B cell (primary cell): ENCODE measurements around the gene PHRF1. TPM values are rescaled to one million over a fixed set of nuclear protein-coding genes. Genes with fewer than 3 reads are reported as not detected.

Source experiments
- ATAC-seq: fragments of 200-7000 bp; cut with Tn5 transposase; one replicate; pipeline ENCODE4 v1.10.0; 2021; ENCODE audit warnings: low read depth, mild to moderate bottlenecking, moderate number of reproducible peaks, moderate library complexity
- CTCF ChIA-PET: fragments of 350-600 bp; sonication (Branson Sonifier 250); formaldehyde crosslinking; loops from one replicate; lab custom pipeline; 2021; ENCODE audit warnings: antibody characterized with exemption, inconsistent platforms; lab: Charles Lee
- POLR2A ChIA-PET: fragments of 350-600 bp; sonication (Branson Sonifier 250); formaldehyde crosslinking; loops from one replicate; lab custom pipeline; 2021; ENCODE audit warnings: antibody characterized with exemption; lab: Charles Lee
- DNase-seq: peaks from one replicate; pipeline ENCODE4 v3.0.0; 2013
- H2AFZ ChIP-seq: 2 replicates; pipeline ENCODE4 v1.6.1; 2012; ENCODE audit warnings: mild to moderate bottlenecking, low read depth, low read length; ENCODE audit not compliant: insufficient read depth, poor library complexity, severe bottlenecking
- H3K27ac ChIP-seq, 2 donors: 1 replicate in 1 of 2; 2 replicates in 1 of 2; pipeline ENCODE4 v1.5.1; 2012 to 2013; ENCODE audit warnings: low read length in 2 of 2, mild to moderate bottlenecking in 2 of 2, moderate library complexity in 1 of 2
- H3K27me3 ChIP-seq, 4 experiments: fragments of 200-600 bp in 1 of 4; sonication (generic) in 1 of 4; replicated peaks in 1 of 4; 1 replicate in 2 of 4; 2 replicates in 2 of 4; pipeline versions ENCODE4 v1.6.1 to v1.7.0; 2013 to 2016; ENCODE audit warnings: low read length in 3 of 4, mild to moderate bottlenecking in 2 of 4, mixed read lengths in 1 of 4, moderate library complexity in 1 of 4; ENCODE audit not compliant: insufficient read depth in 4 of 4, control insufficient read depth in 3 of 4; ENCODE audit errors: control extremely low read depth in 1 of 4
- H3K36me3 ChIP-seq, 2 experiments: replicated peaks in 1 of 2; 1 replicate in 1 of 2; 2 replicates in 1 of 2; pipeline versions ENCODE4 v1.6.1 to v1.7.1; 2013; ENCODE audit warnings: low read length in 1 of 2; ENCODE audit not compliant: insufficient read depth in 2 of 2, control insufficient read depth in 1 of 2; ENCODE audit errors: control extremely low read depth in 1 of 2, extremely low read depth in 1 of 2
- H3K4me1 ChIP-seq, 2 donors: fragments of 200-600 bp in 1 of 2; sonication (generic) in 1 of 2; 1 replicate in 1 of 2; 2 replicates in 1 of 2; pipeline versions ENCODE4 v1.5.1 to v1.6.1; 2013 to 2017; ENCODE audit warnings: low read length in 2 of 2; ENCODE audit not compliant: control insufficient read depth in 2 of 2, insufficient read depth in 2 of 2
- H3K4me2 ChIP-seq: replicated peaks from 2 replicates; pipeline ENCODE3; 2012; ENCODE audit warnings: mild to moderate bottlenecking, low read depth, low read length; ENCODE audit not compliant: poor library complexity, severe bottlenecking
- H3K4me3 ChIP-seq, 5 experiments: fragments of 200-600 bp in 1 of 5; sonication (generic) in 1 of 5; 1 replicate in 3 of 5; 2 replicates in 2 of 5; pipeline versions ENCODE4 v1.5.1 to v1.7.0; 2011 to 2016; ENCODE audit warnings: low read length in 4 of 5, mild to moderate bottlenecking in 4 of 5, low read depth in 2 of 5, control low read depth in 1 of 5, moderate library complexity in 1 of 5; ENCODE audit not compliant: insufficient read depth in 1 of 5; ENCODE audit errors: control extremely low read depth in 1 of 5, extremely low read depth in 1 of 5
- H3K79me2 ChIP-seq: fragments of 200-600 bp; sonication (generic); one replicate; pipeline ENCODE4 v1.6.0; 2016; ENCODE audit warnings: low read length; ENCODE audit not compliant: control insufficient read depth, insufficient read depth
- H3K9ac ChIP-seq: fragments of 200-600 bp; sonication (generic); 2 replicates; pipeline ENCODE4 v1.6.1; 2017; ENCODE audit warnings: mild to moderate bottlenecking, low read length, moderate library complexity
- H3K9me3 ChIP-seq, 3 donors: one replicate each; pipeline versions ENCODE4 v1.6.1 to v1.7.1; 2013; ENCODE audit warnings: low read length in 2 of 3; ENCODE audit not compliant: control insufficient read depth in 2 of 3, insufficient read depth in 1 of 3; ENCODE audit errors: control extremely low read depth in 1 of 3
- H4K20me1 ChIP-seq: 2 replicates; pipeline ENCODE4 v1.6.0; 2012; ENCODE audit warnings: mild to moderate bottlenecking, low read length; ENCODE audit not compliant: insufficient read depth, control insufficient read depth, poor library complexity, severe bottlenecking
- H3K27ac Mint-ChIP-seq: one replicate; pipeline ENCODE4 v1.8.0; 2021; ENCODE audit warnings: mixed read lengths
- H3K27me3 Mint-ChIP-seq: one replicate; pipeline ENCODE4 v1.8.0; 2021; ENCODE audit warnings: mixed read lengths
- H3K4me1 Mint-ChIP-seq: one replicate; pipeline ENCODE4 v1.8.0; 2021; ENCODE audit warnings: mixed read lengths
- H3K4me3 Mint-ChIP-seq: one replicate; pipeline ENCODE4 v1.8.0; 2021; ENCODE audit warnings: mixed read lengths
- H3K9me3 Mint-ChIP-seq: one replicate; pipeline ENCODE4 v1.8.0; 2022; ENCODE audit warnings: mixed read lengths; ENCODE audit not compliant: insufficient read depth
- CTCF ChIP-seq: fragments of 200-600 bp; IDR thresholded peaks from one replicate; pipeline ENCODE4 v1.8.0; 2022; ENCODE audit warnings: antibody characterized with exemption, mild to moderate bottlenecking
- EZH2 ChIP-seq: IDR thresholded peaks from 2 replicates; pipeline ENCODE4 v1.6.1; 2012; ENCODE audit warnings: borderline replicate concordance, low read depth, mild to moderate bottlenecking, moderate library complexity, low read length; ENCODE audit not compliant: insufficient read depth, poor library complexity, severe bottlenecking
- WGBS: methylation state at CpG from one replicate; pipeline ENCODE4 v1.1.5; 2013; ENCODE audit warnings: missing lambda C conversion rate; ENCODE audit not compliant: insufficient coverage; 5-methylcytosine and 5-hydroxymethylcytosine counted together
- intact Hi-C: fragments of 100-400 bp; cut with micrococcal nuclease; formaldehyde crosslinking; loops from one replicate; pipeline ENCODE4 v1.10.0; 2022
- polyA plus RNA-seq: library from polyadenylated mRNA; depleted of rRNA; stranded (reverse); fragments of >200 nt; gene quantifications from 2 replicates; pipeline ENCODE4 v1.2.3, GENCODE V29; 2012
- total RNA-seq, 2 donors: library from RNA; stranded (reverse); fragments of 120-200 nt in 1 of 2; gene quantifications; 1 replicate in 1 of 2; 2 replicates in 1 of 2; pipeline versions ENCODE4 v1.2.3 to v1.2.4, GENCODE V29; 2013 to 2022

The PHRF1 gene
- total and polyA plus RNA-seq, 2 donors (not counting 1 experiment from before 2014, with no cell fraction given): 22.3 to 57.9 TPM

GRCh38 chr11:532527-532985, 43.7 kb upstream of the PHRF1 start:
- POLR2A ChIA-PET: no interaction called here
- H3K9me3 Mint-ChIP-seq: no peaks in the 10 kb centered on the region

More at GRCh38 chr11:532527-532985, 43.7 kb upstream of the PHRF1 start:
- no peak overlapping the region for H3K4me3 Mint-ChIP-seq
- H3K27me3 ChIP-seq: no peaks in the 10 kb centered on the region
- H4K20me1 ChIP-seq: peaks cover 36% of the 10 kb centered on the region
- TF ChIP-seq CTCF: no peak
- TF ChIP-seq EZH2: no peak
- ATAC-seq (no peak), DNase-seq (peak; percentile 32)
- no peak overlapping the region for H3K4me2 ChIP-seq
- intact Hi-C loops: no loop called here
- peaks cover 7% of the 10 kb centered on the region for H3K4me1 Mint-ChIP-seq
- H2AFZ ChIP-seq: no peak overlapping the region
- no peaks in the 10 kb centered on the region for H3K27me3 Mint-ChIP-seq
- peaks cover 0 to 25% of the 10 kb centered on the region in 2 experiments for H3K36me3 ChIP-seq
- no peak overlapping the region for H3K27ac ChIP-seq
- H3K79me2 ChIP-seq: peaks cover 16% of the 10 kb centered on the region
- no peak overlapping the region for H3K27ac Mint-ChIP-seq
- CTCF ChIA-PET: no interaction called here
- no peak overlapping the region for H3K4me3 ChIP-seq
- peaks cover 10 to 23% of the 10 kb centered on the region in 2 donors for H3K4me1 ChIP-seq
- no peak overlapping the region for H3K9ac ChIP-seq
- no peaks in the 10 kb centered on the region for H3K9me3 ChIP-seq
- WGBS: 96% methylated on average over 22 of the region's 23 CpGs
